SK-N-SH (cell line): ENCODE measurements around the gene RIPPLY3. TPM values are rescaled to one million over a fixed set of nuclear protein-coding genes. Genes with fewer than 3 reads are reported as not detected.

Experiments used
- CTCF ChIA-PET: fragments of 300-600, 350-600 bp; formaldehyde crosslinking; extraction: SDS; loops from one replicate; lab custom pipeline; 2021; lab: Yijun Ruan, JAX
- POLR2A ChIA-PET: fragments of 350-600 bp; sonication (Branson Sonifier 250); formaldehyde crosslinking; extraction: SDS; loops from one replicate; lab custom pipeline; 2020; ENCODE audit warnings: antibody characterized with exemption, inconsistent platforms; lab: Yijun Ruan, JAX
- DNase-seq: peaks from one replicate; pipeline ENCODE4 v3.0.0; 2012
- H2AFZ ChIP-seq: fragments of 200-600 bp; sonication (generic); 2 replicates; pipeline ENCODE4 v1.8.1; 2016; ENCODE audit warnings: antibody characterized with exemption, mild to moderate bottlenecking, low read depth
- H3F3A ChIP-seq: fragments of 200-600 bp; sonication (generic); replicated peaks from 2 replicates; pipeline ENCODE3; 2016; ENCODE audit warnings: antibody characterized with exemption, mild to moderate bottlenecking; ENCODE audit not compliant: insufficient read depth
- H3K27ac ChIP-seq, 2 experiments: fragments of 200-500 bp in 1 of 2; fragments of 200-600 bp in 1 of 2; sonication (Bioruptor generic) in 1 of 2; sonication (generic), shearing (Covaris generic) in 1 of 2; 2 replicates each; pipeline versions ENCODE4 v1.5.1 to v1.6.1; 2014 to 2016; ENCODE audit warnings: low read depth in 2 of 2, inconsistent platforms in 1 of 2, low read length in 1 of 2, mild to moderate bottlenecking in 1 of 2, mixed read lengths in 1 of 2
- H3K27me3 ChIP-seq: fragments of 200-600 bp; sonication (generic), shearing (Covaris generic); 2 replicates; pipeline ENCODE4 v1.6.1; 2016; ENCODE audit warnings: mixed run types; ENCODE audit not compliant: insufficient read depth
- H3K36me3 ChIP-seq, 2 experiments: fragments of 200-500 bp in 1 of 2; fragments of 200-600 bp in 1 of 2; sonication (Bioruptor generic) in 1 of 2; sonication (generic) in 1 of 2; replicated peaks in 1 of 2; 2 replicates each; pipeline versions ENCODE3 to v1.5.1; 2014 to 2016; ENCODE audit warnings: low read length in 1 of 2, mild to moderate bottlenecking in 1 of 2; ENCODE audit not compliant: insufficient read depth in 2 of 2, control insufficient read depth in 1 of 2
- H3K4me1 ChIP-seq, 2 experiments: fragments of 200-500 bp in 1 of 2; fragments of 200-600 bp in 1 of 2; sonication (Bioruptor generic) in 1 of 2; sonication (generic), shearing (Covaris generic) in 1 of 2; 2 replicates each; pipeline versions ENCODE4 v1.5.1 to v1.6.1; 2014 to 2016; ENCODE audit warnings: low read depth in 1 of 2, low read length in 1 of 2, mixed run types in 1 of 2; ENCODE audit not compliant: insufficient read depth in 2 of 2, control insufficient read depth in 1 of 2
- H3K4me2 ChIP-seq: fragments of 200-600 bp; sonication (generic), shearing (Covaris generic); 2 replicates; pipeline ENCODE4 v1.6.1; 2017; ENCODE audit warnings: mixed run types
- H3K4me3 ChIP-seq, 2 experiments: fragments of 200-500 bp in 1 of 2; fragments of 200-600 bp in 1 of 2; sonication (Bioruptor generic) in 1 of 2; sonication (generic), shearing (Covaris generic) in 1 of 2; 2 replicates each; pipeline versions ENCODE4 v1.5.1 to v1.8.1; 2014 to 2016; ENCODE audit warnings: low read depth in 2 of 2, inconsistent platforms in 1 of 2, low read length in 1 of 2, mild to moderate bottlenecking in 1 of 2, mixed read lengths in 1 of 2, moderate library complexity in 1 of 2
- H3K79me2 ChIP-seq: fragments of 200-600 bp; sonication (generic); 2 replicates; pipeline ENCODE4 v1.8.1; 2017; ENCODE audit warnings: mild to moderate bottlenecking; ENCODE audit not compliant: insufficient read depth
- H3K9ac ChIP-seq: fragments of 200-600 bp; sonication (generic); 2 replicates; pipeline ENCODE4 v1.6.1; 2017; ENCODE audit warnings: mixed run types
- H3K9me2 ChIP-seq: fragments of 200-600 bp; sonication (generic); 2 replicates; pipeline ENCODE4 v1.6.1; 2017; ENCODE audit warnings: mixed run types
- H3K9me3 ChIP-seq: fragments of 200-600 bp; sonication (generic); 2 replicates; pipeline ENCODE4 v1.6.1; 2017; ENCODE audit warnings: mixed run types, mild to moderate bottlenecking, moderate library complexity
- H4K20me1 ChIP-seq: fragments of 200-600 bp; sonication (generic); 2 replicates; pipeline ENCODE4 v1.6.1; 2017; ENCODE audit warnings: mild to moderate bottlenecking, mixed run types; ENCODE audit not compliant: insufficient read depth
- EP300 ChIP-seq, 2 experiments: IDR thresholded peaks; 2 replicates each; pipeline versions ENCODE4 v1.4.0 to v1.6.1; 2012; ENCODE audit warnings: borderline replicate concordance in 1 of 2, low read depth in 1 of 2, low read length in 1 of 2
- EZH2phosphoT487 ChIP-seq: fragments of 200-600 bp; sonication (generic); IDR thresholded peaks from 2 replicates; pipeline ENCODE4 v1.6.1; 2017; ENCODE audit warnings: low read depth, mixed run types, mild to moderate bottlenecking, antibody characterized with exemption, moderate library complexity, borderline replicate concordance
- FOSL2 ChIP-seq: IDR thresholded peaks from 2 replicates; pipeline ENCODE4 v1.4.0; 2012; ENCODE audit warnings: low read depth, mild to moderate bottlenecking, moderate library complexity, borderline replicate concordance
- FOXJ3 ChIP-seq: sonication (generic); formaldehyde crosslinking; IDR thresholded peaks from 2 replicates; pipeline ENCODE4 v1.5.1; 2020; ENCODE audit warnings: mild to moderate bottlenecking, missing genetic modification reagents
- FOXM1 ChIP-seq: IDR thresholded peaks from 2 replicates; pipeline ENCODE4 v1.4.0; 2012; ENCODE audit warnings: low read depth, mild to moderate bottlenecking
- MAX ChIP-seq: IDR thresholded peaks from 2 replicates; pipeline ENCODE4 v1.4.0; 2012; ENCODE audit warnings: low read depth
- NRF1 ChIP-seq: IDR thresholded peaks from 2 replicates; pipeline ENCODE4 v1.6.1; 2012; ENCODE audit warnings: low read depth, mild to moderate bottlenecking, low read length
- POLR2AphosphoS5 ChIP-seq: IDR thresholded peaks from 2 replicates; pipeline ENCODE4 v1.6.1; 2012; ENCODE audit warnings: low read depth, low read length
- RCOR1 ChIP-seq: fragments of 150-350 bp; IDR thresholded peaks from 2 replicates; pipeline ENCODE4 v1.6.1; 2017; ENCODE audit warnings: antibody characterized with exemption, low read length
- REST ChIP-seq: IDR thresholded peaks from 2 replicates; pipeline ENCODE4 v1.6.1; 2012; ENCODE audit warnings: mild to moderate bottlenecking, low read depth, low read length, moderate library complexity
- RXRA ChIP-seq: IDR thresholded peaks from 2 replicates; pipeline ENCODE4 v1.4.0; 2012; ENCODE audit warnings: low read depth, mild to moderate bottlenecking, borderline replicate concordance
- TAF1 ChIP-seq: IDR thresholded peaks from 2 replicates; pipeline ENCODE4 v1.6.1; 2012; ENCODE audit warnings: low read depth, mild to moderate bottlenecking, low read length, moderate library complexity, borderline replicate concordance
- ZBTB33 ChIP-seq: IDR thresholded peaks from 2 replicates; pipeline ENCODE4 v1.4.0; 2012; ENCODE audit warnings: low read depth, borderline replicate concordance
- WGBS: methylation state at CpG from one replicate; pipeline ENCODE4 v1.1.6; 2017; ENCODE audit warnings: low lambda C conversion rate; 5-methylcytosine and 5-hydroxymethylcytosine counted together
- polyA plus RNA-seq, 3 experiments: library from polyadenylated mRNA; depleted of rRNA; stranded (reverse); fragments of >200 nt; gene quantifications; 2 replicates each; pipeline ENCODE4 v1.2.3, GENCODE V29; 2012

Gene RIPPLY3
- polyA plus RNA-seq, 1 of the 3 experiments (the other 2 are of a cell fraction), result 0.03 TPM

- WGBS, result 69% methylated on average over 6 of the region's 6 CpGs
- no peak overlapping the region for H3K27ac ChIP-seq
- no peaks in the 10 kb centered on the region; a peak in 1 of 4 replicates for H3K4me1 ChIP-seq
- no peaks in the 10 kb centered on the region for H3K79me2 ChIP-seq
- no peak for TF ChIP-seq RCOR1
- no peak for TF ChIP-seq POLR2AphosphoS5
- no peak for TF ChIP-seq RXRA
- no peak for TF ChIP-seq MAX
- no peak for TF ChIP-seq ZBTB33
- TF ChIP-seq NRF1, result no peak
- TF ChIP-seq TAF1, result no peak
- no peak for TF ChIP-seq FOSL2
- no peak for TF ChIP-seq EZH2phosphoT487
- TF ChIP-seq FOXJ3 (CRISPR knock-in tag), result no peak
- no peak for TF ChIP-seq EP300 (IDR thresholded peaks at IDR 0.05; ENCODE audit: borderline replicate concordance in 1 of 2, low read depth in 1 of 2, low read length in 1 of 2)
- no peak for TF ChIP-seq FOXM1
- no peak for TF ChIP-seq REST
- H3F3A ChIP-seq, result no peaks in the 10 kb centered on the region
- no peaks in the 10 kb centered on the region for H3K27me3 ChIP-seq
- H4K20me1 ChIP-seq, result no peaks in the 10 kb centered on the region
- no peaks in the 10 kb centered on the region for H3K36me3 ChIP-seq
- H3K9me3 ChIP-seq, result no peaks in the 10 kb centered on the region
- ChIA-PET CTCF (interaction anchor here (0.6 to 1.4 kb wide), 3 partner anchors 9 to 69 kb away, joined by 3 to 4 read pairs (median 3); no protein-coding TSS in a partner anchor), POLR2A (no interaction called here)
- no peak overlapping the region for H2AFZ ChIP-seq
- H3K9ac ChIP-seq, result no peak overlapping the region
- no peak overlapping the region for H3K4me3 ChIP-seq
- no peak overlapping the region for H3K4me2 ChIP-seq
- no peak for DNase-seq
- H3K9me2 ChIP-seq, result no peaks in the 10 kb centered on the region
Observed at GRCh38 chr21:37045556-37045955, 39.1 kb downstream of the RIPPLY3 start.
